Stimulated activated CD4-positive, alpha-beta T cell treated with anti-CD3 and anti-CD28 coated beads, Interleukin-15, amount 100 ng/mL, for 48 hours (primary cell): ENCODE data around the gene HDAC4.

Source experiments
- DNase-seq, 2 donors: peaks; one replicate each; pipeline ENCODE4 v3.0.0-alpha.2; 2020; ENCODE audit warnings: low read depth in 2 of 2

The HDAC4 gene

DNA sequence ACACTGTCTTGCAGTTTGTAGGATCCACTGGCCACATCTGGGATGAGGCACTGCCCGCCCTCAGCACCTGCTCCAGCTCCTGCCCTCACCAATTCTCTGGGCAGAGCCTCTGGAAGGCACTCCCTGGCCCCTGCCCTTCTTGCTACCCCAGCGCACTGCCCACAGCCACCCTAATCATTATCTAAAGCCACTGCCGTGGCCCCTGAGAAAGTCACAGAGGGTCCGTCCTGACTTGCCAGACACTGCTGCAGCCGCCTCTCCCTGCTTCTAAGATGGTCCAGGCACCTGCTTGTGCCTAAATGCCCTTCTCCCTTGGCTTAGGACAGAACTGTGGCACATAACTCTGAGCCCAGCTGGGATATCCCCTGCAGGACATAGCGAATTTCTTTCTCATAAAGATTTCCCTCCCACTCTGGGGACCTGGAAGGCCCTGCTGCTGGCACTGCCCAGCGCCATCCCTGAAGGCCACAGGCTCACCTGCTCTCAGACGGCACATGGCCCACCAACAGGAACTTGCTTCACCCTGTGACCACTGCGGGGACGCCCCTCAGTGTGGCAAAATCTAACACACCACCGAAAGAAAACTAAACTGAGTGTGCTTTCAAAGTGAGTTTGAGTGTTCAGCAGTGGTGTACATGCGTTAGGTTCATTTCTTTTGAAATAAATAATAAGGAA is 244.9 kb downstream of the HDAC4 start:
- no peak for DNase-seq

DNA sequence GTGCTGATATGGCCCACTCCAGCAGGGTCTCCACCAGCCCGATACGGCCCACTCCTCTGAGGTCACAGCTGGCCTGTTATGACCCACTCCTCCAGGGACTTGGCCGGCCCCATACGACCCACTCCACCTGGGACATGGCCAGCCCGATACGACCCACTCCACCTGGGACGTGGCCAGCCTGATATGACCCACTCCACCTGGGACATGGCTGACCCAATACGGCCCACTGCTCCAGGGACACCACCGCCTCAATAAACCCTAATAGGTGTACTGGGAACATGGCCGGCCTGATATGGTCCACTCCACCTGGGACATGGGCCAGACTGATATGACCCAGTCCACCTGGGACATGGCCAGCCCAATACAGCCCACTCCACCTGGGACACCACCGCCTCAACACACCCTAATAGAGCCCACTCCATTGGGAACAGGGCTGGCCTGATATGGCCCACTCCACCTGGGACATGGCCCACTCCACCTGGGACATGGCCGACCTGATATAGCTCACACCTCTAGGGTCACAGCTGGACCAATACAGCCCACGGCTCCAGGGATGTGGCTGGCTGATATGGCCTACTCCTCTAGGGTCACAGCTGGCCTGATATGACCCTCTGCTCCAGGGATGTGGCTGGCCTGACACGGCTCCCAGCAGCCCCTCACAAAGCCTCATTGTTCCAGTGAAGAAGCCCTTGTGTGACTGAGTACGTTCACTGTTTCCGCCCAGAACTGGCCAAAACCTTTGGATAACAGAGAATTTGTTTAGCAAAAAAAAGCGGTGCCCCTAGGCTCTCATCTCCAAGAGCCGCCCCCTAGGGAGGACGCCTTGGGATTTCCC is 245.6 kb downstream of the HDAC4 start:
- no peak for DNase-seq

DNA sequence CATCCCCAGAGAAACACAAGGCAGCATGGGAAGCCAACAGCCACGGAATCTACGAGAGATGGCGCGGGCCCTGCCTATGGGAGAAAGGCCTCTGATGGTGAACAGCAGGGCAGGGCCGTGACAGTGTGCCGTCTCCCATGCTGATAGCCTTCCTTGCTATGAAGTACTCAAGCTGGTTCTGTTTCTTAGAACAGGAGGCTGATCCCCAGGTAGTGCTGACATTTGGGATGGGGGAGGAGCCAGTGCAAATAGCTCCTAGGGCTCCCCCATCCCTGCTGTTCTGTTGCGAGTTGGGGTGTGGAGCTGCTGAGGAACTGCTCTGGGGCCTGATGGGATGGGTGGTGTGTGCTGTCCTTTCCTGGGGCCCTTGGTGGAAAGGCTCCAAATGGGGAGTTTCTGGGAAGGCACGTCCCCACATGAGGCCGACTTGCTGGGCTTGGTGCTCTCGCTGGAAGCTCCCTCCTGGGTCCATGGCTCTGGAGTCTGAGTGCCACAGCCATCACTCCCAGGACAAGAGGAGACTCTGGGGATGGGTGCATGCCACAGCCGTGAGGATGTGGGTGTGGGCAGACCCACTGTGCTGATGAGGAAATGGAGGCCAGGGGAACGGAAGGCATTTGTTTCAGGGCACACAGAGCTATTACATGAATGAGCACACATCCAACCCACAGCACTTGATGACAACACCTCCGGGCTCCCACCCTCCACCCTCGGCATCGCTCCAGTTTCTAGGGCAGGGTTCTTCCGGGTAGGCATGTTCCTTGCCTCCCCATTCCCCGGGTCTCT is 246.8 kb downstream of the HDAC4 start:
- DNase-seq, result no peak

DNA sequence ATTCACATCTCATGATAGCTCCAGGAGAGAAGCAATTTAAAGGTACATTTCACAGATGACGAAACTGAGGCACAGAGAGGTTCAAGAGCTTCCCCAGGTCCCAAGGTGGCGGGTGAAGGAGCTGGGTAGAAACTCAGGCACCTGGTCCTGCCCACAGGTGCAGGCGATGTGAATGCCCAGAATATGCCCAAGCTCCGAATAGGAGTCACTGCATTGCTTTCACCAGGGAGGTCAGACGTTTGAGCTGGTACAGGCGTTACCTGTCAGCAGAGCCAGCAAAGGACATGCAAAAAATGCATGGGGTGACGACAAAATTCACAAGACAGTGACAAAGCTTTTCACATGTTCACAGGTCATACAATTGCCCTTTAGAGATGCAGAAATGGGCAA is 247.9 kb downstream of the HDAC4 start:
- DNase-seq, result no peak

DNA sequence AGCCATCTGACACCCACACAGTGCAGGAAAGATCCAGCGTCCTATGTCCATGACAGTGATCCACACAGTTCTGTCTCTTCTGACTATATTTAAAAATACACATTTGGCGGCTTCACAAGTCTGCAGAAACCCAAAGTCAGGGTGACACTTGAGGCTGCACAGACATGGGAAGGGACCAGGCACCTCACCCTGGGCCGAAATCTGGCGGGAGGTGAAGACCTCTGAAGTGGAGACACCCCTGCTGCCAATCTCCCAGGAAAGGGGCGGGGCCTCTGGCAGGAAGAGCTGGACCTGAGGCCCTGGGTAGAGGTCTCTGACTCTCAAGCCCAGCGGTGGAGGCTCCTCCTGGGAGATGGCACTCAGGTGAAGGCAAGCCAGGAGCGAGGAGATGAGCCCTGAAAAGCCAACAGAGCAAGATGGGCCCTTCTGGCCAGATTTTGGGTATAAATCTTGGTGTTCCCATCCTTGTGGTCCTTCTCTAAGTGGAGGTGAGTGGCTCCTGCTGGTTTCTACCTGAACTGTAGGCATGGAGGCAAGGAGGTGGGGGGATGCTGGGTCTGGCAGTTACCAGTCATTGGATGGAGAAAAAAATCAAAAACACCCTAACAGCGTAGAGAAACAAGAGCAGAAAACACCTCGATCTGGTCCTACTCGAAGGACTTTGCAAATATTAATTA is 248.4 kb downstream of the HDAC4 start:
- DNase-seq, result no peak

DNA sequence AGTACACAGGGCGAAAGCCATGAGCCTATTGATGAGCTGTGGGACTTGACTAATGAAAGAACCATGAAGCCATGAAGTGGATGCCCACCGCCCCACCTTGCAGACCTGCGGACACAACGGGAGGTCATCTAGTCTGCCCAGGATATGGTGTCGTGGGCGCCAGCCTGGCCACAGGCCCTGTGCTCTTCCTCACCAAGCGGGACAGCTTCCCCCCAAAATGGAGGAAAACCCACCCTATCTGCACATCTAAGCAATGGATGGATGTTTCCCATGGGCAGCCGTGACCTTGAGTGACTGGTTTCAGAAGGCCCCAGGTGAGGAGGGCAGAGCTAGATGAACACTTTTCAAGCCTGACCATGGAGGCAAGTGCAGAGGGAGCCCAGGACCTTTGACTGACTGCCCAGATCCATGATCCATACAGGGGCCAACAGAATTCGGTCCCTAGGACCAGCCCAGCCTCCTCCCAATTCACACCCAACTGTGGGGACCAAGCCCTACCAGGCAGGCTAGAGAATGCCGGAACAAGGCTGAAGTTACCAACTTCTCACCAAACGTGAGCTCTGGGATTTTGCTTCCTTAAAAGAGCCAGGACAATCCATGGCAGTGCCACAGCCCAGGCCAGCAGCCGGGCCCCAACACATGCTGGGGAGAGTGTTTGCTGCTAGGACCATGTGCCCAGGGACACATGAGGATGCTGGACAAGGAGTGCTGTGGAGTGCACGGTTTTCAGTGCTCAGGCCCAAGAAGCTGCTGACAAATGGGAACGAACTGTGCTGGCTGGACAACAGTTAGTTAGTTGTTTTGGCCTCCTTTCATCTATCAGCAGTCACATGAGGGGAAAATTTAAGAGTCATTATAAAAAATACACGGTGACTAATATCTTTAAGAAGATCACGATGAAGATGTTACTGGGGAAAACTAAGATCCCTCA is 249.4 kb downstream of the HDAC4 start:
- no peak for DNase-seq

DNA sequence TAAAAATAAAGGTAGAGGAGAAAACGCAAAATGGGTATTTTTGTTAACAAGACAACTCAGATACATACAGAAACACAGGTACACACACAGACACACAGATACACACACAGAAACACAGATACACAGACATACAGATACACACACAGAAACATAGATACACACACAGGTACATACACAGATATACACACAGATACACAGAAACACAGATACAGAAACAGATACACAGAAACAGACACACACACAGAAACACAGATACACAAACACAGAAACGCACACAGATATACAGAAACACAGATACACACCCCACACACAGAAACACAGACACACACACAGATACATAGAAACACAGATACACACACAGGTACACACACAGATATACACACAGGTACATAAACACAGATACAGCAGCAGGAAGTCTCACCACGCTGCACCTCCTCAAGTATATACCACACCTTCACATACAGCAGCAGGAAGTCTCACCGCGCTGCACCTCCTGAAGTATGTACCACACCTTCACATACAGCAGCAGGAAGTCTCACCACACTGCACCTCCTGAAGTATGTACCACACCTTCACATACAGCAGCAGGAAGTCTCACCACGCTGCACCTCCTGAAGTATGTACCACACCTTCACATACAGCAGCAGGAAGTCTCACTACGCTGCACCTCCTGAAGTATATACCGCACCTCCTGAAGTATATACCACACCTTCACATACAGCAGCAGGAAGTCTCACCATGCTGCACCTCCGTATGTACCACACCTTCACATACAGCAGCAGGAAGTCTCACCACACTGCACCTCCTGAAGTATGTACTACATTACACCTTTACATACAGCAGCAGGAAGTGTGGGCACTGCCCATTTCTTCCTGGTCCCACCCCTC is 250.5 kb downstream of the HDAC4 start:
- DNase-seq, result no peak

DNA sequence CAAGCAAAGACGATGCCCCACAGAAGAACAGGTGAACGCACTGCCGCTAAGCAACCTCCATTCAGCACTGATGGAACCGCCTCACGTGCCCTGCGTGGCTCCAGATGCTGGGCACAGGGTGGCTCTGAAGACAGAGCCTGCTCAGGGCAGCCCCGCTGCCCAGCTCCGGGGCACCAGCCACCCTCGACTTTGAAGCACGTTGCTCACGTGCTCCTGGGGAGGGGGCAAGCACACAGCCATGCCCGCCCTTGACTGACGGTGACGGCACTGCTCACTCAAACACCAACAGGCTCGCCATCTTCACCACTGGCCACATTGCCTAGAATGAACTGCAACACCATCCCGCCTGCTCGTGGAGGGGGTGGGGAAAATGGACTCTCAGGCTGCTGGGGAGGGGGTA is 251.3 kb downstream of the HDAC4 start:
- DNase-seq, result no peak

DNA sequence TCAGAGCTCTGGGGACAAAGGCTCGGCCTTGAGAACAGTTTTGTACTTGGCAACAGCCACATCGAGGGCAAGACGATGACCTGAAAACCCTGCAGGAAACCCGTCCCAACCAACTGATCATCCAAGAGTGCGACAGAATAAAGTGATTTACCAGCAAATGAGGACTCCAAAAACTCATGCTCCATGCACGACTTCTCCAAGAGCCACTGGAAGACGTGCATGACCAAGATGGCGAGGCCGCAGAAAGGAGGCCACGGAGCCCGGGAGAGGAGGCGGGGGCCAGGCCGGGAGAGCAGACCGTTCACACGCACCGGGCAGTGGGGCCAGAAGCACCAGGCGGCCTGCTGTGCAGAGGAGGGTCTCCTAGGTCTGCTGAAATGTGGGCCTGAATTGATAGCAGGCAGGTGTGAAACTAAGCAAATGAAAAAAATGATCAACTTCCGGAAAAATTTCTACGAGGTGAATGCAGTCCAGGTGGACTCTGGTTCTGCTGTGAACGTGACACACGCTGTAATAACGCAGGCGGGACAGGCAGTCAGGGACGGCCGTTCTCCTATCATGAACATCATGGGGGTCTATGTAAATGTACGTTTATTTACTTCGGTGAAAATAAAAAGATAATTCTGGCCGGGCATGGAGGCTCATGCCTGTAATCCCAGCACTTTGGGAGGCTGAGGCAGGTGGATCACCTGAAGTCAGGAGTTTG is 252.2 kb downstream of the HDAC4 start:
- DNase-seq, result no peak

DNA sequence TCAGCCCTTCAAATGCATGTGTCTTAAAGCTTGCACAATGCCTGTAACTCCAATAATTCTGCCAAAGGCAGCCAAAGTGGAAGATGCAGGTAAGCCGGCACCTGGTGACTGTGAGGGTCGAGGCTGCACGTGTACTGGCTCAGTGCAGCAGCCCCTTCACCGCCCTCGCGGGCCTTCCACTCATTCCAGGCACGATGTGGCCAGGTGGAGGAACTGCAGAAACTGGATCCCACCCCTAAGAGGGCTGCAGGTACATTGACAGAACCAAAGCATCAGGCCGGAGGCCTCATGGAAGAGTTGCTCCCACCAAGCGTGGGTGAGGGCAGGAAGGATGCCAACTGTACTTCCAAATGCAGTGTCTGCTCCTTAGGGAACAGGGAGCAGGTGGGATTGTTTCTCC is 253.4 kb downstream of the HDAC4 start:
- no peak for DNase-seq

DNA sequence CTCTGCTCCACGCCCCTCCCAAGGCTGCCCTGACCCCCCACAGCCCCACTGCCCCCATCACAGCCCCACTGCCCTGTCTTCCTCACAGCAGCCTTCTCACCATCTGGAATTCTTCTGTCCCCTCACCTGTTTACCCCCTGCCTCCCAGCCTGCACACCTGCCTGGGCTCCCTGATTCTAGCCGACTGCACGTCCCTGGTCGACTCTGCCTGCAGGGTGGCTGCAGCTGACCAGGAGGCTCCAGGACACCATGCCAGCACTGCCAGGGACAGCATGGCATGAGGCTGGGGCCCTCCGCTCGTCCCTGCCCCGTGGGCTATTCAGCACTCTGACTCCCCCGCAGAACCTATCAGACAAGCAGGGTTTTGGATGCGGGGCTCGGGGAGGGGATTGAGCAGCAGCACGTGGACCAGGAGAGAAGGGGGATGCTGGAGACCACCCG is 254.1 kb downstream of the HDAC4 start:
- DNase-seq, result no peak

DNA sequence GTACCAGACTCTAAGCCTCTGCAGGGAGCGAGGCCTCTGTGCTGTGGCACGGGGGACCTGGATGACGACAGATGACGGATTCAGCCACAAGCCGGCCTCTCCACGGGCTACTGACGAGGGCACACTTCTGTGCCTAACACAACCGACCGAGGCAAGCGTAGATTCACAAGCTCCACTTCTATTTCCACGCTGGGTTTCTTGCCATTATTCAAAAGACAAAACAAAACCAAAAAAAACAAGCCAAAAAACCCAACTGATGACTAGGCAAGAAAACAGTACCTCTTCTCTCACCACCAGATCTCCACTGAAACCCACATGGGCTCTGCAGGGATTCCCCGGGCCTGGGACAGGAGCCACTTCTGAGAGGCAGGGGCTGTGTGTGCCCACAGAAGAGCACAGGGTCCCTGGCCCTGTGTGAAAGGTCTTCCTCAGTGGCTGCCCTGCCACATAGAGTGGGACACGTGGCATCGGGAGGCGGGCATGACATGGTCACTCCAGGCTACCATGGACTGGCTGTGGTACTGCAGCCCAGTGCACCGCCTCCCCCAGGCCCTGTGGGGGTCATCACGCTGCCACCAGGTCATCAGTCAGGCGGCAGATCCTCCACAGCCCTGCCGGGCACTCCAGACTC is 254.7 kb downstream of the HDAC4 start:
- no peak for DNase-seq

DNA sequence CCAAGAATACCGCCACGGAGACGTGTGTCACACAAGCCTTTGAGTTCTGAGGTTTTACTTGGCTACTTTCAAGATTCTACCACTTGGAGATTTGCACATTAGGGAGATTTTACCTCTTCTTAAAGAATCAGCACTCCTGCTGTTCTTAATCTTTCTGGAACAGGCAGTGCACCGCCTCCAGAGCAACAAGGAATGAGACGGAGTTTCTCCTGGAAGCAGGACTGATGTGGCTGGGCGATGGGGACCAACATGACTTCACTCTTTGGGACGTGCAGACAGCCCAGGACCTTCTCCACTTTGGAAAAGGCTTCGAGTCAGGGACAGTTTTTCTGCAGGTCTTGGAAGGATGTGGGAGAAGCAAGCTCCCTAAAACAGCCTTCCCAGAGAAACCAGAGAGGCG is 255.2 kb downstream of the HDAC4 start:
- DNase-seq, result no peak

DNA sequence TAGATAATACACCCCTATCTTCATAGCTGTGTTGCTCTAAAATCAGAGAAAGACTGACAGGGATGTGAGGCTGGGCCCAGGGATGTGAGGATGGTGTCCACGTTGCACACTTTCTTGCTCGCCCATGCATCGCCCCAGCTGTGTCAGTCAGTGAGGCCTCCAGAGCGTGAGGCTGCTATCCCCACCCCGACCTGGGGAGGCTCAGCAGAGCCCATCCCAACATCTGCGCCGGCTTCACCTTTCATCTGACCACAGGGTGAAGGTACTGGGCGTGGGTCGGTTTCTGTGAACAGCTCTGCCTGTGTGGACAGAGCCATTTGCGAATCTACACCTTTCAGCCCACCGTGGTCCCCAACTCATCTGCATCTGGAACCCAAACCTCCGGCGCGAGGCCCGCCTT is 255.7 kb downstream of the HDAC4 start:
- DNase-seq, result no peak

DNA sequence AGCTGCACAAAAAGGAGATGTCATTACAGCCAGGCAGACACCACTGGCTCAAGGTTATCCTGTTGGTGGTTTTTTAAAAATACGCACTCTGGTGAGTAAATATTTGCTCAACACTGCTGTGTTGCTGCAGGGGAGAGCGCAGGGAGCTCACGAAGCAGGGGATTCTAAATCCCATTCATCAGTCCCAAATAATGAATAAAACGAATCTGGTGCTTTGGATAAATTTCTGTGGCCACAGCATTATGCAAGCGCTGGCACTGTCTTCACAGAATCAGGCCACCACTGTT is 256.2 kb downstream of the HDAC4 start:
- no peak for DNase-seq

DNA sequence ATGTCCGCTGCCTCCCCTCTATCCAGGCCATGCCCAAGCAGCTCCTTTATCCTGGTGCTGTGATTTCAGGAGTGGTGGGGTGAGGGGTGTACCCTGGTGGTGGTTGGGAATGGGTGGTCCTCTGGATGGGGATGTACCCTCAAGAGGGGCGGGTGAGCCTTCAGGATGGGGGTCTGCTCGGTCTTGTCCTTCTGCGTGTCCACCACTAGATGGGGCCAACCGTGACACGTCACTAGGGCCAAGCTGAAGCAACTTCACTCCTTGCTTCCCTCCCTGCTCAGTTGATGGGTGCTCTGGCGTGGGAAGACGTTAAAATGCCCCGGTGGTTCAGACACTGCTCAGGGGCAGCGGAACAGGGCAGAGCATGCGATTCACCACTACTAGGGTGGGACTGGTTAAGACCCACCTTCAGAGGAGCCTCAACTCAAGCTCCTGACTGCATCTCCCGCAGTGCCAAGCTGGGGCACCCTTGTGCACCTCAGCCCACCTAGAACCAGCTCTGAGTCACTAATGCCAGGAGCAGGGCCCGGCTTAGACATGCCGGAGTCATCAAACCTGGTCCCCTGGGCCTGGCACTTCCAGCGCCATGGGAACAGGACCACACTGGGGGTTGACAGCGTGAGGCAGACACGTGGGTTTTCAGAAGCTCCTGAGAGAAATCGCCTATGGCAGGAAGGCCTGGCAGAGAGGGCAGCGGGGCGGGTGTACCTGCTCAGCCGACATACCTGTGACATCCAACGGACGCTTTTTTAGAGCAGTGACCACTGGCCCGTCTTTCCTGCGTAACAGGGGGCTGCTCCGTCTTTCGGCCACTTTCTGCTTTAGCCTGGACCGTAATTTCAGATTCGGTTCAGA is 256.7 kb downstream of the HDAC4 start:
- DNase-seq, result no peak

DNA sequence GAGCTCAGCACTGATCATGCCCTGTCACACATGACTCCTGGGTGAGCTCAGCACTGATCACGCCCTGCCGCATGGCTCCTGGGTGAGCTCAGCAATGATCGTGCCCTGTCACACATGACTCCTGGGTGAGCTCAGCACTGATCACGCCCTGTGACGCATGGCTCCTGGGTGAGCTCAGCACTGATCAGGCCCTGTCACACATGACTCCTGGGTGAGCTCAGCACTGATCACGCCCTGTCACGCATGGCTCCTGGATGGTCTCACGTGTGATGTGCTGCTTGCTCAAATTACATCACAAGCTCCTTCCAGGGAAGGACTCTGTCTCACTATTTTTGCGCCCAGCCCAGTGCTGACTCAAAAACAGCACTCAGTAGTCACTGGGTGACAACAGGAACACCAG is 258.0 kb downstream of the HDAC4 start:
- no peak for DNase-seq

DNA sequence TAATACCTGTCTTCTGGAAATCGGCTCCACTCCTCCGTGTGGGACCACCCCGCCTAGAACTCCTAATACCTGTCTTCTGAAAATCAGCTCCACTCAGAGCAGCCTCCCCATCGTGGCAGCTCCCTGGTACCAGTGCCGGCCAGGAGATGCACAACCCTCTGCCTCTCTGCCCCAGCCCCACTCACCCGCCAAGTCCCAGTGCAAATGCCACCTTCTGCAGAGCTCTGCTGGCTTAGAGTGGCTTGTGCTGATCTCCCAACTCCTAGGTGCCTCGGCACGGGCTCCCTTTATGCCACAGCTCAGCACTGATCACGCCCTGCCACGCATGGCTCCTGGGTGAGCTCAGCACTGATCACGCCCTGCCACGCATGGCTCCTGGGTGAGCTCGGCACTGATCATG is 258.5 kb downstream of the HDAC4 start:
- no peak for DNase-seq
